Measurements from ENCODE around the gene CLDN6. TPM values are rescaled to one million over a fixed set of nuclear protein-coding genes. Genes with fewer than 3 reads are reported as not detected.

Gene CLDN6
- total and polyA plus RNA-seq, 9 of the 15 experiments (the other 6 are each of a cell fraction or from before 2014, with no cell fraction given), result 0.22 to 0.75 (median 0.38) TPM; not detected in 3

GRCh38 chr16:3059041-3059722 is 41.2 kb upstream of the CLDN6 start (continued):
- TF ChIP-seq TBL1XR1 (IDR thresholded peaks at IDR 0.05; ENCODE audit: low read length in 2 of 2) (peak in 1 of 2 experiments; percentile 59; a peak in 1 of 4 replicates), FOXJ3 (CRISPR knock-in tag; IDR thresholded peaks at IDR 0.05) (no peak), CBX3 (IDR thresholded peaks at IDR 0.05; ENCODE audit: borderline replicate concordance in 1 of 2, low read length in 2 of 2) (no peak), MCM5 (IDR thresholded peaks at IDR 0.05; ENCODE audit: low read depth) (no peak), ASH1L (IDR thresholded peaks at IDR 0.05; ENCODE audit: borderline replicate concordance, low read depth, partially characterized antibody) (no peak), MTA2 (IDR thresholded peaks at IDR 0.05; ENCODE audit: low read depth) (no peak), ZBTB34 (CRISPR knock-in tag; IDR thresholded peaks at IDR 0.05) (no peak), ZNF444 (CRISPR knock-in tag; IDR thresholded peaks at IDR 0.05) (no peak), TRIM25 (IDR thresholded peaks at IDR 0.05; ENCODE audit: borderline replicate concordance) (no peak), THRA (IDR thresholded peaks at IDR 0.05) (no peak), HNRNPUL1 (IDR thresholded peaks at IDR 0.05; ENCODE audit: low read length) (no peak), MCM2 (IDR thresholded peaks at IDR 0.05; ENCODE audit: low read depth) (no peak), ZNF592 (IDR thresholded peaks at IDR 0.05) (peak; percentile 74; the same call in 1 of the 2 replicates), UBTF (IDR thresholded peaks at IDR 0.05; ENCODE audit: borderline replicate concordance in 1 of 2, low read depth in 2 of 2, low read length in 2 of 2) (0 out of 4 replicates have a peak, but pooled peaks of 1 of the 2 experiments have one; percentile 21), CCAR2 (IDR thresholded peaks at IDR 0.05; ENCODE audit: low read depth, low read length) (no peak)

Measured in K562 (cell line).